GM21723 (cell line): ENCODE data around the gene LRRFIP1.
"Not testable (repeated sequence)": the region's sequence is repeated elsewhere in the genome, so short reads cannot be mapped to it uniquely, and the experiment has no call there.

Source experiments
- ATAC-seq: cut with Tn5 transposase; IDR thresholded peaks from one replicate; pipeline ENCODE4 v1.9.1; 2021; ENCODE audit warnings: mild to moderate bottlenecking, moderate library complexity; ENCODE audit not compliant: unreplicated experiment

The LRRFIP1 gene

DNA sequence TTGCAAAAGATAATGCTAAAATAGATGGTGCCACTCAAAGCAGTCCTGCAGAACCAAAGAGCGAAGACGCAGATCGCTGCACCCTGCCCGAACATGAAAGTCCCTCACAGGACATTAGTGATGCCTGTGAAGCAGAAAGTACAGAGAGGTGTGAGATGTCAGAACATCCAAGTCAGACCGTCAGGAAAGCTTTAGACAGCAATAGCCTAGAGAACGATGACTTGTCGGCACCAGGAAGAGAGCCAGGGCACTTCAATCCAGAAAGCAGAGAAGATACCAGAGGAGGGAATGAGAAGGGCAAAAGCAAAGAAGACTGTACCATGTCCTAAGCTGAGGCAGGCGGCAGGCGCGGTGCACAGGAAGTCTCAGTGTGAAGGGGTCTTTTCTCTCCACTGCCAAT is 136.4 kb downstream of the LRRFIP1 start:
- no peak for ATAC-seq

- ATAC-seq = not testable (repeated sequence)
These were observed 137.7 kb downstream of the LRRFIP1 start for GRCh38 chr2:237765122-237765521.

- no peak for ATAC-seq
These were observed 138.5 kb downstream of the LRRFIP1 start for GRCh38 chr2:237765875-237766274.

DNA sequence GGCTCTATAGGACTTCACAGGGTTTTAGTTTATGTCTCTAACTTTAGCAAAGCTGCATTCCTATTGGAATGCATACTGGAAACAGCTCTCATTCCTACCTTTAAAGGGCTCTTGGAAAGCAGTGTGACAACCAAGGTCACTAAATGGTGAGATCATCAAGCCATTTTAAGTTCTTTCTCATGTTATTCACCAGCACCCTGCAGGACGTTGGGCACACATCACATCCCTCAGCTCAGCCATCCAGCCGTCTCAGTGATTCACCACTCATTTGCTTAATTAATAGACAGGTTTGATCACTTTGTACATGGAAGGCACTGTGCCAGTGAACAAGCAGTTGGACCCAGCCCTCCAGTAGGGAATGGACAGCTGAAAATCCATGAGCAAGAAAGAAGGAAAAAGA is 139.0 kb downstream of the LRRFIP1 start:
- no peak for ATAC-seq

GRCh38 chr2:237772513-237772912 is 145.1 kb downstream of the LRRFIP1 start:
- ATAC-seq = no peak

DNA sequence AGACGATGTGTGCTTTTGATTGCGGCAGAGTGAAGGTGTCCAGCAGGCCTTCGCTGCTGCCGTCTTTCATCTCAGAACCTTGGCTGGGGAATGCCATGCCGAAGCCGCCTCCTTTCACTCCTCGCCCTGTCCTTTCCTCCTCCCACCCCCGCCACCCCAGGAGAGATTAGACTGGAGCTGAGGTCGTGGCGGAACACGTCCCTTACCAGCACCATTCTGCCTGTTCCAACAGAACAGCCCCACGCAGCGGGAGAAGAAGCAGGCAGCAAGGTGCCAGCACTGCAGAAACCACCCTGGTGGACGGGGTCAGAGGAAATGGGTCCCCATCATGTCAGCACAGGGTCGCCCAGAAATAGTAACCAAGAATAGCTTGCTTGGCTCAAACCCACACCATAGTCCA is 146.4 kb downstream of the LRRFIP1 start:
- no peak for ATAC-seq

DNA sequence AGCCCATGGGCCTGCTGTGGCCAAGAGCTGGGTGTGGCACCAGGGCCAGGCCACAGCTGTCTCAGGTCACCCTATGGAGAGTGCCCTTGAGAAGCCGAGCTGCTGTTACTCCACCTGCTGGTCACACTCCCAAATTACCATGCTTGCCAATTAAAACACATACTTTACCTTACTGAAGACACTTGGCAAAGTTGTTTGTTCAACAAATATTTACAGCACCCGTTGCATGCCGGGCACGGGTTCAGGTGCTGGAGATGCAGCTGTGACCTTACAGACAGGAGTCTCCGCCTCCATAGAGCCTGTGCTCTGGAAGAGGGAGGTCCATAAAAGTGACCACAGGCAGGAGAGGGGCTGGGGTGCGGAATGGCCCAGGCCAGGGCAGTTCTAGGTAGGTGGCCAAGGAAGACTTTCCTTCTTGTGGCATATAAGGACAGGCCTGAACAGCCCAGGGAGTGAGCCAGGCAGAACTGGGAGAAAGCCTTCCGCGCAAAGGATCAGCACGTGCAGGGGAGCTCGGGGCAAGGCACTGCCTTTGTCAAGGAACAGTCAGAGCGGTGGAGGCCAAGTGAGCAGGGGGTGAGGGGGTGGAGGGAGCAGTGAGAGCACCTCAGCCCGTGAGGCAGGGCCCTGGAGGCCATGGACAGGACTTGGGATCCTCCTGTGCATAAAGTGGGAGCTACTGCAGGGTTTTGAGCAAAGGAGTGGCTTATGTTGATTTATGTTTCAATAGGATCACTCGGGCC is 147.6 kb downstream of the LRRFIP1 start:
- ATAC-seq = no peak

DNA sequence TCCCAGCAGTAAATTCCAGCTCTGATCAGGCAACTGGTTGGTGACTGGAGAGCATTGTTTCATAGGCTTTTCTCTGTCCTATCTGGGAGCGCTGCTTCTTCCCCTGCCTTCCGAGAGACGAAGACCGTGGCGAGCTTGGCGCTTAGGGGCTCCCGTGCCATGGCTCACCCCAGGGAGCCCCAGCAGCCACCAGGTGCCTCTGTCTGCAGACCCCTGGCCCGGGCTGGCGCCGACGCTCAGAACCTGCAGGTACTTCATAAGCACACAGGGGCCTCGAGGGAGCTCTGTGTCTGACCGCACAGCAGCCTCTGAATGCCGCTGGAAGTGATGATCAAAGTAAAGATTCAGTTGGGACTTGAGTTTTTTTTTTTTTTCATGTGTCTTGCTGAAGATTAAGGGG is 152.1 kb downstream of the LRRFIP1 start:
- ATAC-seq = no peak

GRCh38 chr2:237782181-237782580 is 154.8 kb downstream of the LRRFIP1 start:
- no peak for ATAC-seq

GRCh38 chr2:237783678-237784077 is 156.3 kb downstream of the LRRFIP1 start:
- ATAC-seq = not testable (repeated sequence)

DNA sequence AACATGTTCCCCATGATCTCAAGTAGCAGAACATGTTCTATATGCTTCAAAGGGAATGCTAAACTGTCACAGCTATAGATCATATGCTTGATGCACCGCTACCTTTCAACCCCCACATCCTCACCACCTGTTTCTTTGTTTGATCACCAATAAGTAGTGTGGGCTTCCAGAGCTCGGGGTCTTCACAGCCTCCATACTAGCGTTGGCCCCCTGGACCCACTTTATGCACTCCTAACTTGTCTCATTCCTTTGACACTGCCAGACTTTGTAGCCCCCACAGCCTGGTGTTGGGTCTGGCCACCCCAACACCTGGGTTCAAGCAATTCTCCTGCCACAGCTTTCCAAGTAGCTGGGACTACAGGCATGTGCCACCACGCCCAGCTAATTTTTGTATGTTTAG is 159.5 kb downstream of the LRRFIP1 start:
- no peak for ATAC-seq

- ATAC-seq = no peak
These were observed 163.0 kb downstream of the LRRFIP1 start for GRCh38 chr2:237790353-237790752.

GRCh38 chr2:237791977-237792727 is 164.8 kb downstream of the LRRFIP1 start:
- ATAC-seq = no peak

DNA sequence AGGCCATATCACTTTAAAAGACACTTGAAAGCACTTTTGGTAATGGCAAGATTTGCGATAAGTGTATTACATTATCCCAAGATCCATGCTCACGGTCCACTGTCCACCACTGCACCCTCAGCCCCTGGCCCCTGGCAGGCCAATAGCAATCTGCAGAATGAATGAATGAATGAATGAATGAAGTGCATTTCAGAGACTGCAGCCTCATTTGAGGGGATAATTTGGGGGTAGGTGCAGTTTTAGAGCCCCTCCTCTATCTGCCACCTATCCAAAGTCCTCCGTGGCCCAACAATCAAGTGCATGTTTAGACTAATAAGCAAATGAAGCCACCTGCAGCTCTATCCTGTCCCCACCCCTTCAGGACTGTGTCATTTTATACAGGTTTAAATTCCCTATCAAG is 169.9 kb downstream of the LRRFIP1 start:
- no peak for ATAC-seq

- no peak for ATAC-seq
These were observed 171.1 kb downstream of the LRRFIP1 start, which contains the start of gene RBM44 for GRCh38 chr2:237798236-237799059. Gene RBM44 (plus strand): TSS chr2:237798779. CDS start chr2:237813610, 14,831 bp downstream.

GRCh38 chr2:237799060-237799428 is 171.7 kb downstream of the LRRFIP1 start:
- no peak for ATAC-seq

DNA sequence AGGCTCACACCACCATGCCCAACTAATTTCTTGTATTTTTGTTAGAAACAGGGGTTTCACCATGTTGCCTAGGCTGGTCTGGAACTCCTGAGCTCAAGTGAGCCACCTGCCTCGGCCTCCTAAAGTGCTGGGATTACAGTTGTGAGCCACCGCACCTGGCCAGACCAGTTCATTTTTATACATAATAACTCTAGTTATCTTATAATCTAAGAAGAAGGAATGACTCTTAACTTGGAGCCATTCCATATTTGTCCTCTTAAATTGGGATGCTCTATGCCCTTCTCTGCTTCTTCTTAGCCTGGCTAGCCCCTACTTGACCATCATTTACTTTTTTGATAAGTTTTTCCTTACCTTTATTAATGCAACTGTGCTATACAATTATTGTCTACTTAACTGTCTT is 174.1 kb downstream of the LRRFIP1 start:
- no peak for ATAC-seq

GRCh38 chr2:237806334-237806733 is 178.9 kb downstream of the LRRFIP1 start:
- ATAC-seq = no peak

DNA sequence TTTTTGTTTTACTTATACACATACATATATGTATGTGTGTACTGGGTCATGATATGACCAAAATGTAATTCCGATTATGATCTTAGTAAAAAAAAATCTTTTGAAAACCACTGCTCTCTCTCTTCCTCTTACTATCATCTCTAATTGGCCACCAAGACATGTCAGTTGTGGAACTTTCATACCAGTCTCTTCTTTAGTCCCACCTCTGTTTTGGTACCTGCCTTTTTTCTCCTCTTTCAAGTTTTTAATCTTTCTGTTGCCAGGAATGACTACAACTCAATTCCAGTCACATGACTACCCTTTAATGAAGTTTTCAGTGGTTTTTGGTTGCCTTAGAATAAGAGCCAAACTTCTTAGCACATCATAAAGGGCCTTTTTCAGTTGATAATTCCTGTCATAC is 188.2 kb downstream of the LRRFIP1 start:
- no peak for ATAC-seq

GRCh38 chr2:237816531-237816930 is 189.1 kb downstream of the LRRFIP1 start:
- no peak for ATAC-seq

DNA sequence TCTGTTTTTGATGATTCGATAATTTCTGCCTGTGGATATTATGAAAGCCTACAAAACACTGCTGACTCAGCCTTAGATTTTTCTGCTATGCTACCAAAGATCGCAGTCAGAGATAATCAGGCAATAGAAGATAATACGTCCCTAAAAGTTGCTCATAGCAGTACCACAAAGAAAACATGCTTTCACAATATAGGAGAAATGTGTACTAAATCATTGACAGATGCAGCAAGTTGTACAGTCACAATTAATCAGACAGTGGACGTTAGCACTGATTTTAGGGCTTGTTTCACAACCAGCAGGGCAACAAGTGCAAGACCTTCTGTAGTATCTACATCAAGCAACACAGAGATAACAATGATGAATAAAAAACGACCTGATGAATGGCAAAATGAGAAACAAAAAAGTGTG is 190.7 kb downstream of the LRRFIP1 start:
- ATAC-seq = no peak
